Stimulated activated effector memory CD8-positive, alpha-beta T cell treated with anti-CD3 and anti-CD28 coated beads, Interleukin-12 subunit alpha, Interleukin-12 subunit beta, amount 100 ng/mL, for 72 hours (primary cell): Measurements from ENCODE around the gene SERPINH1.

ENCODE experiments used
- ATAC-seq: fragments of 150-1000 bp; cut with Tn5 transposase; 2 replicates; pipeline ENCODE4 v1.10.0; 2021
- DNase-seq, 2 donors: peaks; one replicate each; pipeline ENCODE4 v3.0.0; 2021 to 2022; ENCODE audit warnings: low spot score in 2 of 2
- H3K27ac Mint-ChIP-seq: one replicate; pipeline ENCODE4 v1.8.0; 2022; ENCODE audit warnings: mild to moderate bottlenecking, mixed read lengths
- H3K36me3 Mint-ChIP-seq: one replicate; pipeline ENCODE4 v1.8.0; 2022; ENCODE audit warnings: mild to moderate bottlenecking, mixed read lengths
- H3K4me1 Mint-ChIP-seq: one replicate; pipeline ENCODE4 v1.8.0; 2022; ENCODE audit warnings: mixed read lengths
- H3K4me3 Mint-ChIP-seq: one replicate; pipeline ENCODE4 v1.8.0; 2022; ENCODE audit warnings: mild to moderate bottlenecking, mixed read lengths
- H3K9me3 Mint-ChIP-seq: one replicate; pipeline ENCODE4 v1.8.0; 2022; ENCODE audit warnings: mixed read lengths

Gene SERPINH1

GRCh38 chr11:75562048-75562835, at the start of gene SERPINH1:
Gene SERPINH1, plus strand, starts transcription at chr11:75562253. Its CDS starts 4,097 bp downstream, at chr11:75566350.
- H3K4me3 Mint-ChIP-seq = peak within 1 kb of the TSS; percentile 99
- peaks cover 46% of the 10 kb centered on the region for H3K4me1 Mint-ChIP-seq
- peak; percentile 39 to 84 for DNase-seq
- peaks cover 14% of the 10 kb centered on the region for H3K36me3 Mint-ChIP-seq
- ATAC-seq = peak; percentile 89
- no peaks in the 10 kb centered on the region for H3K9me3 Mint-ChIP-seq
- H3K27ac Mint-ChIP-seq = peak within 1 kb of the TSS; percentile 98

DNA sequence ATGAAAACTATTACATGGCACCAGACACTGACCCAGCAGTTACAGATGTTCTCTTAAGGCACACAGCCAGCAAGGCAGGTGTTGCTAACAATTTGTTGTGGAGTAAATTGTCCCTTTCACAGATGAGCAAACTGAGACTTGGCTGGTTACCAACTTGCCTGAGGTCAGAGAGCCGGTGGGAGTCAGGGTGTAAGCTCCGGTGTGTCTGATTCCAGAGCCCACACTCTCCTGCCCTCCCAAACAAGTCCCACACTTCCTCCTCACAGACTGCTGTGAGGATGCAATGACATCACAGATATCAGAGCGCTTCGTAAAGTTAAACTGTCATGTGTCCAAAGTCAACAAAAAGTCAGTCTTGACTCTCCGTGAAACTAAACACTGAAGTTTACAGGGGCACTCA, 48.8 kb upstream of the SERPINH1 start:
- no peak overlapping the region for H3K27ac Mint-ChIP-seq
- no peaks in the 10 kb centered on the region for H3K9me3 Mint-ChIP-seq
- H3K4me1 Mint-ChIP-seq = peaks cover 40% of the 10 kb centered on the region
- ATAC-seq = no peak
- no peaks in the 10 kb centered on the region for H3K36me3 Mint-ChIP-seq
- DNase-seq = no peak
- H3K4me3 Mint-ChIP-seq = no peak overlapping the region

DNA sequence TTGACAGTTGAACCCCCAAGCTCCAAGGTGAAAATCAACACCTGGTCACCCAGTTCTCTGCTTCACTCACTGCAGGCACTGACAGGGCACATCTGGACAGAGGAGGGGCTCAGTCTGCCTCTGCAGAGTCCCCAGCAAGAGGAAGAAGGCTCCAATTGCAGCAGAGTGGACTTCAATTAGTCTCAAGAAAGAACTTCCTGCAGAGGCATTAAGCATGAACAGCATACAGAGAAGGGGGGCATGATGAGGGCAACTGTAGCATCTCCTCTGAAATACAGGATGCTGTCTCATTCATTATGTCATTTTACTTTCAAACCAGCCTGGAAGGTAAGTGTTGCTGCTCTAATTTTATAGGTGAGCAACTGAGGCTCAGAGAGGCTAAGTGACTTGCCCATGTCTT, 47.5 kb upstream of the SERPINH1 start:
- Mint-ChIP-seq H3K27ac (no peak overlapping the region), H3K4me3 (no peak overlapping the region), H3K36me3 (no peaks in the 10 kb centered on the region), H3K4me1 (peaks cover 30% of the 10 kb centered on the region), H3K9me3 (no peaks in the 10 kb centered on the region)
- no peak for ATAC-seq
- no peak for DNase-seq

DNA sequence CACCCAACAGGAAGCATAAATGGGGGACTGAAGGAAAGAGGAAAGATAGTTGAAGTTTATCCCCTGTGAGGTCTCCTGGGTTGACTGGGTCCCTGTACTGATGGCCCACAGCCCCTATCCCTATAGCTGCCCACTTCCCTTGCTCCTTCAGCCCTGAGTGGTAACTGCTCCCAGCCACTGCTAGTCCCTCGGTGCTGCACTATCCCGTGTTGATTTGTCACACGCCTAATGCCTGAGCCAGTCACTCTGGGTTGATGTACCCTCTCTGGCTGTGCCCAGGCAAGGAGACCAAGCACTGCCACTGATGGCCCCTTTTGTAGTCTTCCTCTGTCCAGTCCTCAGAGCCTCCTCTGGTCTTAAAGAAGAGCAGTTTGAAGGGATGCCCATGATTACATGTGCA, 45.9 kb upstream of the SERPINH1 start:
- no peak overlapping the region for H3K4me3 Mint-ChIP-seq
- DNase-seq (no peak), ATAC-seq (no peak)
- peaks cover 40% of the 10 kb centered on the region for H3K4me1 Mint-ChIP-seq
- H3K27ac Mint-ChIP-seq = peak overlapping the region; percentile 52
- no peaks in the 10 kb centered on the region for H3K36me3 Mint-ChIP-seq
- no peaks in the 10 kb centered on the region for H3K9me3 Mint-ChIP-seq

GRCh38 chr11:75516886-75517285, 45.2 kb upstream of the SERPINH1 start:
- Mint-ChIP-seq H3K9me3 (no peaks in the 10 kb centered on the region), H3K4me3 (peak overlapping the region; percentile 40), H3K36me3 (no peaks in the 10 kb centered on the region), H3K4me1 (peaks cover 46% of the 10 kb centered on the region), H3K27ac (peak overlapping the region; percentile 29)
- no peak for ATAC-seq
- DNase-seq = no peak

DNA sequence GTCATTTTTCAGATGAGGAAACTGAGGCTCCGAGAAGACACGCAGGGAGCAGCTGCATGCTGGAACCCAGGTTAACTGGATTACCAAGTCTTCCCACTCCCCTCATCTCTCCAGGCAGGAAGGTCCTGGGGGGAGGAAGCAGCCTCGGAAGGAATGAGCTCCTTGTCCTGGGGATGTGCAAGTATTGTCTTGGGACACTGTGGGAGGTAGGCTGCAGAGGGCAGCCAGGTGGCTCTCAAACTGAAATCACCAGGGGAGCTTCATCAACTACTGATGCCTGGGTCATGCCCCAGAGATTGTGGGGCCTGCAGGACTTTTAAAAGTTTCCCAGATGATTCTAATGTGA, 43.9 kb upstream of the SERPINH1 start:
- Mint-ChIP-seq H3K27ac (no peak overlapping the region), H3K4me1 (peaks cover 49% of the 10 kb centered on the region), H3K4me3 (no peak overlapping the region), H3K9me3 (no peaks in the 10 kb centered on the region), H3K36me3 (no peaks in the 10 kb centered on the region)
- no peak for ATAC-seq
- DNase-seq = no peak

DNA sequence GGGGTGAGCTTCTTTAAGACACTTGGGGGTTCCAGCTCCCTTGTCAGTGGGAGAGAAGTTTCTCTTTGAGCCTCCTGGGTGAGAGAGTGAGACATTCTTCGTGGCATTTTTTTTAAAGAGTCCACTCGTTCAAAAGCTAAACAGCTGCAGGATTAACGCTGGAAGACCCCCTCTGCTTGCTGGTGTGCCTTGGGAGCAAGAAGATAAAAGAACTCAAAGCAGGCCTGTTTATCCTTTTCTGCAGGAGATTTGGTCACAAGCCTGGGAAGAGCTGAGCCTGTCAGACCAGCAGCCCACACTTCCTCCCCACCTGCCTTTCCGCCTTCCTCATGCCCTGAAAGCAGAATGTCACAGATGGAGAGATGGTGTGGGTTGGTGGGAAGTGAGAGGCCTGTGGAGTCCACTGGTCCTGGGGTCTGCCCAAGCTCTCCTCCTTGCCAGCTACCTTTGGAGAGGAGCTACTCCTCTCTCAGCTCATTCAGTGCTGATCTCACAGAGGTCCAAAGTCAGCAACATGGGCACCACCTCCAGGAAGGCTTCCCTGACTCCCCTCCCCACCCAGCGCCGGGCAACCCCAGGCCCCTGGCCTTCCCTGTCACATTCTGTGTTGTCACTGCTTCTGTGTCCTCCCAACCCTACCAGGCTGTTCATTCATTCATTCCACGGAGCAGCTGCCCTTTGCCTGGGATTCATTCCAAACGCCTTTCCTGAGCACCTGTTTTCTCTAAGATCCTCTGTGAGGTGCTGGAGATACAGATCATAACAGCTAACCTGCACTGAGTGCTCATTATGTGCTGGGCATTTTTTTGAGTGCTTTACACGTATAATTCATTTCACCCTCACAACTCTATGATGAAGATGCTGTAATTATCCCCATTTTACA, 43.0 kb upstream of the SERPINH1 start:
- H3K4me3 Mint-ChIP-seq = no peak overlapping the region
- ATAC-seq = no peak
- H3K4me1 Mint-ChIP-seq = peaks cover 57% of the 10 kb centered on the region
- no peaks in the 10 kb centered on the region for H3K9me3 Mint-ChIP-seq
- no peaks in the 10 kb centered on the region for H3K36me3 Mint-ChIP-seq
- no peak for DNase-seq
- no peak overlapping the region for H3K27ac Mint-ChIP-seq

GRCh38 chr11:75520688-75521087, 41.4 kb upstream of the SERPINH1 start:
- ATAC-seq (no peak), DNase-seq (no peak)
- Mint-ChIP-seq H3K4me1 (peaks cover 59% of the 10 kb centered on the region), H3K4me3 (no peak overlapping the region), H3K36me3 (no peaks in the 10 kb centered on the region), H3K9me3 (no peaks in the 10 kb centered on the region), H3K27ac (peak overlapping the region; percentile 80)

- H3K4me3 Mint-ChIP-seq = no peak overlapping the region
- H3K9me3 Mint-ChIP-seq = no peaks in the 10 kb centered on the region
- H3K27ac Mint-ChIP-seq = no peak overlapping the region
- H3K4me1 Mint-ChIP-seq = peaks cover 42% of the 10 kb centered on the region
- ATAC-seq (no peak), DNase-seq (no peak)
- no peaks in the 10 kb centered on the region for H3K36me3 Mint-ChIP-seq
Measured at GRCh38 chr11:75522286-75523044, 39.6 kb upstream of the SERPINH1 start.

GRCh38 chr11:75523189-75523588, 38.9 kb upstream of the SERPINH1 start:
- H3K4me3 Mint-ChIP-seq = peak overlapping the region; percentile 72

DNA sequence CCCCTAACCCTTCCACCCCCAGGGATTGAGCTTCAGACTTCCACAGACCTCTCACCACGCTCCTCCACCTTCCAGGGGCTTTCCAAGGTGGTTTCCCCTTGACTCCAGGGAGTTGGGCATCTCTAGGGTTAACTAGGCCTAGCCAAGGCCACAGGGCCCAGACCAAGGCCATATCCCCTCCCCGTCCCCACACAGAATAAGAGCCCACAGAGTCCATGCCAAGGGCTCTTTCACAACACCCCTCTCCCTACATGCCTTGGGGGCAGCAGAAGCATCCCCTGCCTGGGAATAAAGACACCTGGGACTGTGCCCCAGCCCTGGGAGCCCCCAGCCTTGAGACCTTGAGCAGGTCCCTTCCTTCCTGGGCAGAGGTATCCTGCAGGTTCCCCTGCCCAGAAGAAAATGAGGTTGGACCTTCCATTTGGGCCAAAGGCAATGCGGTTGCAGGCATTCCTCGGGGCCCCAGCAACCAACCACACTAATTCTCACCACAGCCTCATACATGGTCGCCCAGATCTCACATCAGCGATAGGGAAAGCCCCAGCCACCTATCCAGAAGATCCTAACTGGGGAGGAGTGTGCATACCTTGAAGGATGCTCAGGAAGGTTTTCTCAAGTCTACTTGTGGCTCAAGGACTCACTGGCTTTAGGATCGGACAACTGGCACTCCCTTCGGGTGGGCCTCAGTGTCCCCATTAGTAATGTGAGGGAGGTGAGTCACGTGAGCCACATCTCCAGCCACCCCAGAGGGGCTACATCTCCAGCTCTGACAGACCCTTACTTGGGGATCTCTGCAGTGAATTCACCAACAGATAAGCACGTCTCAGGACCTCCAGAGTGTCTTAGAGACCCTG, 38.0 kb upstream of the SERPINH1 start:
- DNase-seq (no peak), ATAC-seq (no peak)
- Mint-ChIP-seq H3K4me1 (peaks cover 42% of the 10 kb centered on the region), H3K4me3 (peak overlapping the region; percentile 72), H3K9me3 (no peaks in the 10 kb centered on the region), H3K27ac (peak overlapping the region; percentile 64), H3K36me3 (no peaks in the 10 kb centered on the region)

More at GRCh38 chr11:75523189-75523588, 38.9 kb upstream of the SERPINH1 start:
- Mint-ChIP-seq H3K36me3 (no peaks in the 10 kb centered on the region), H3K27ac (peak overlapping the region; percentile 64), H3K4me1 (peaks cover 42% of the 10 kb centered on the region), H3K9me3 (no peaks in the 10 kb centered on the region)
- ATAC-seq = no peak
- DNase-seq = no peak

DNA sequence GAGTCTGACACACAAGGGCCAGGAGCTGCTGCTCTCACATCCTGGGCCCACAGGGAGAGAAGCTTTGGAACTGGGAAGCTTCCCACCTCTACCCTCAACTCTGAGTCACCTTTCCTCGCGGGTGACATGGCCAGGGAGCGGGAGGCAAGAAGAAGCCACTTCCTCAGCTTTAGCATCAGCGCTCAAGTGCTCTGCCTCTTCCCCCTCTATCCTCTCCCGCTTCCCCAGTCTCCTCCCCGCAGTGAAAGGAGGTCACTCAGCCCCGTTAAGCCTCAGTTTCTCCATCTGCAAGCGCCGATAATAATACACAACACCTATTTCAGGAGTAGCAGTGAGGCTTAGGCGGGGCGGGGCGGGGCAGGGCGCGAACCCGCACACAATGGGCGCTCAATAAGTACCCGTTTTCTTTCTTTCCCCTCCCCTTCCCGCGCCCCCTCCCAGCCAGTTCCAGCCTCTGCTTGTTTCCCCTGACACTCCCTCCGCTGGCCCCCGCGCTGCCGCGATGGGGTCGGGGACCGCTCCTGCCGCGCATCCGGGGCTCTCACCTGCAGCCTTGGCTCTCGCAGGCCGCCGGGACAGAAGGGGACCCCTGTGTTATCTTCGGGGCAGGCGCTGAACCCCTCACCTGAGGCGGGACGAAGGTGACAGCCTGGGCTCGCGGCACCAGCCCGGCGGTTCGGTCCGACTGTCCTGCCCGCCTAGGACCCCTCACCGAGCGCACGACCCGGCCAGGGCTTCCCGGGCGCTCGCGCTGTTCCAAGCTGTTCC, 37.2 kb upstream of the SERPINH1 start:
- no peaks in the 10 kb centered on the region for H3K36me3 Mint-ChIP-seq
- no peaks in the 10 kb centered on the region for H3K9me3 Mint-ChIP-seq
- ATAC-seq = peak; percentile 20
- peaks cover 39% of the 10 kb centered on the region for H3K4me1 Mint-ChIP-seq
- DNase-seq = peak; percentile 22 to 61
- H3K27ac Mint-ChIP-seq = peak overlapping the region; percentile 64
- peak overlapping the region; percentile 72 for H3K4me3 Mint-ChIP-seq

GRCh38 chr11:75525433-75526191, 36.4 kb upstream of the SERPINH1 start, which contains the start of gene GDPD5:
Gene GDPD5, minus strand, starts transcription at chr11:75525941. Its CDS starts 48,206 bp downstream, at chr11:75477735.
- Mint-ChIP-seq H3K9me3 (no peaks in the 10 kb centered on the region), H3K27ac (peak within 1 kb of the TSS; percentile 70), H3K4me1 (peaks cover 36% of the 10 kb centered on the region), H3K36me3 (no peaks in the 10 kb centered on the region), H3K4me3 (peak within 1 kb of the TSS; percentile 72)
- DNase-seq = peak; percentile 81 to 89
- peak; percentile 83 for ATAC-seq
